Natural killer cell treated with Interleukin-12 subunit alpha and Interleukin-12 subunit beta and Interleukin-15 and Interleukin-18, amount 100 ng/mL, for 72 hours (primary cell): ENCODE results near the gene PSMC3IP. TPM values are rescaled to one million over a fixed set of nuclear protein-coding genes. Genes with fewer than 3 reads are reported as not detected.
"Not testable (repeated sequence)": the region's sequence is repeated elsewhere in the genome, so short reads cannot be mapped to it uniquely, and the experiment has no call there.

Experiments used
- ATAC-seq, 2 donors: fragments of 150-1000 bp; cut with Tn5 transposase in 1 of 2; sonication (Bioruptor Pico), chemical (Tn5 transposase) in 1 of 2; 2 replicates each; pipeline ENCODE4 v1.10.0; 2021
- DNase-seq: peaks from one replicate; pipeline ENCODE4 v3.0.0; 2022; ENCODE audit warnings: low spot score
- H3K27ac Mint-ChIP-seq, 2 donors: 1 replicate in 1 of 2; 2 replicates in 1 of 2; pipeline ENCODE4 v1.8.0; 2022; ENCODE audit warnings: mixed read lengths in 2 of 2, mild to moderate bottlenecking in 1 of 2, moderate library complexity in 1 of 2
- H3K27me3 Mint-ChIP-seq, 2 donors: 1 replicate in 1 of 2; 2 replicates in 1 of 2; pipeline ENCODE4 v1.8.0; 2022; ENCODE audit warnings: mixed read lengths in 2 of 2
- H3K36me3 Mint-ChIP-seq: one replicate; pipeline ENCODE4 v1.8.0; 2022; ENCODE audit warnings: mixed read lengths
- H3K4me1 Mint-ChIP-seq, 2 donors: 1 replicate in 1 of 2; 2 replicates in 1 of 2; pipeline ENCODE4 v1.8.0; 2022; ENCODE audit warnings: low read depth in 2 of 2, mixed read lengths in 2 of 2, mild to moderate bottlenecking in 1 of 2
- H3K4me3 Mint-ChIP-seq: one replicate; pipeline ENCODE4 v1.8.0; 2022; ENCODE audit warnings: mixed read lengths
- H3K9me3 Mint-ChIP-seq: 2 replicates; pipeline ENCODE4 v1.8.0; 2022; ENCODE audit warnings: mixed read lengths
- total RNA-seq, 2 donors: library from RNA; stranded (reverse); gene quantifications; one replicate each; pipeline ENCODE4 v1.2.3, GENCODE V29; 2022

The PSMC3IP gene
- total RNA-seq, 2 donors from 2014 or later, result 20.7 to 41.3 TPM

GRCh38 chr17:42547001-42547461 lies 30.5 kb downstream of the PSMC3IP start:
- DNase-seq, result no peak
- Mint-ChIP-seq H3K4me3 (no peak overlapping the region), H3K4me1 (peaks cover 13 to 14% of the 10 kb centered on the region in 2 donors), H3K27ac (no peak overlapping the region), H3K9me3 (no peaks in the 10 kb centered on the region), H3K36me3 (no peaks in the 10 kb centered on the region), H3K27me3 (no peaks in the 10 kb centered on the region)
- ATAC-seq, result no peak

GRCh38 chr17:42545755-42546505 lies 31.6 kb downstream of the PSMC3IP start:
- not testable (repeated sequence) for H3K36me3 Mint-ChIP-seq, ATAC-seq, H3K4me3 Mint-ChIP-seq, H3K27me3 Mint-ChIP-seq, DNase-seq, H3K27ac Mint-ChIP-seq, H3K9me3 Mint-ChIP-seq
- H3K4me1 Mint-ChIP-seq, result peaks cover 15 to 18% of the 10 kb centered on the region in 2 donors

- Mint-ChIP-seq H3K4me3 (no peak overlapping the region), H3K27me3 (no peaks in the 10 kb centered on the region), H3K9me3 (no peaks in the 10 kb centered on the region), H3K4me1 (peaks cover 16 to 17% of the 10 kb centered on the region in 2 donors), H3K36me3 (no peaks in the 10 kb centered on the region), H3K27ac (no peak overlapping the region)
- ATAC-seq, result no peak
- no peak for DNase-seq
Observed at GRCh38 chr17:42544874-42545283, 32.6 kb downstream of the PSMC3IP start.

GRCh38 chr17:42543190-42544079 lies 34.1 kb downstream of the PSMC3IP start:
- Mint-ChIP-seq H3K4me3 (no peak overlapping the region), H3K9me3 (no peaks in the 10 kb centered on the region), H3K36me3 (no peaks in the 10 kb centered on the region), H3K27me3 (no peaks in the 10 kb centered on the region), H3K27ac (no peak overlapping the region), H3K4me1 (peaks cover 8 to 10% of the 10 kb centered on the region in 2 donors)
- no peak for ATAC-seq
- DNase-seq, result no peak

- Mint-ChIP-seq H3K36me3 (no peaks in the 10 kb centered on the region), H3K9me3 (no peaks in the 10 kb centered on the region), H3K27ac (peak overlapping the region; percentile 27 to 48), H3K4me3 (no peak overlapping the region), H3K27me3 (no peaks in the 10 kb centered on the region), H3K4me1 (peaks cover 18 to 20% of the 10 kb centered on the region in 2 donors)
- DNase-seq, result no peak
- peak in 1 of 2 donors; percentile 5 for ATAC-seq
Observed at GRCh38 chr17:42541041-42541833, 36.3 kb downstream of the PSMC3IP start.

- H3K36me3 Mint-ChIP-seq, ATAC-seq, H3K9me3 Mint-ChIP-seq, H3K27me3 Mint-ChIP-seq, H3K4me3 Mint-ChIP-seq, DNase-seq: not testable (repeated sequence)
- Mint-ChIP-seq H3K4me1 (peaks cover 23 to 24% of the 10 kb centered on the region in 2 donors), H3K27ac (peak overlapping the region; percentile 27 to 48)
Observed at GRCh38 chr17:42540558-42540957, 37.0 kb downstream of the PSMC3IP start.

GRCh38 chr17:42538482-42538881 lies 39.0 kb downstream of the PSMC3IP start:
- Mint-ChIP-seq H3K4me3 (no peak overlapping the region), H3K4me1 (peaks cover 26 to 29% of the 10 kb centered on the region in 2 donors)

GRCh38 chr17:42537826-42538451 lies 39.6 kb downstream of the PSMC3IP start:
- no peak for DNase-seq
- Mint-ChIP-seq H3K4me3 (peak overlapping the region; percentile 65), H3K4me1 (peaks cover 28 to 31% of the 10 kb centered on the region in 2 donors), H3K36me3 (no peaks in the 10 kb centered on the region), H3K27me3 (no peaks in the 10 kb centered on the region), H3K9me3 (no peaks in the 10 kb centered on the region), H3K27ac (peak overlapping the region in 1 of 2 donors; percentile 82)
- no peak for ATAC-seq

More at GRCh38 chr17:42538482-42538881, 39.0 kb downstream of the PSMC3IP start:
- no peak for DNase-seq
- Mint-ChIP-seq H3K36me3 (no peaks in the 10 kb centered on the region), H3K27ac (peak overlapping the region in 1 of 2 donors; percentile 82), H3K9me3 (no peaks in the 10 kb centered on the region), H3K27me3 (no peaks in the 10 kb centered on the region)
- ATAC-seq, result no peak

GRCh38 chr17:42537156-42537805 lies 40.2 kb downstream of the PSMC3IP start:
- H3K27ac Mint-ChIP-seq, result peak overlapping the region; percentile 60 to 82
- peaks cover 28 to 31% of the 10 kb centered on the region in 2 donors for H3K4me1 Mint-ChIP-seq
- peak overlapping the region; percentile 85 for H3K4me3 Mint-ChIP-seq
- no peak for ATAC-seq
- H3K36me3 Mint-ChIP-seq, result no peaks in the 10 kb centered on the region
- no peak for DNase-seq
- H3K27me3 Mint-ChIP-seq, result no peaks in the 10 kb centered on the region
- H3K9me3 Mint-ChIP-seq, result no peaks in the 10 kb centered on the region

GRCh38 chr17:42536372-42537155 lies 41.0 kb downstream of the PSMC3IP start:
- peak overlapping the region; percentile 88 for H3K4me3 Mint-ChIP-seq
- DNase-seq, result peak; percentile 93
- peaks cover 31 to 35% of the 10 kb centered on the region in 2 donors for H3K4me1 Mint-ChIP-seq
- ATAC-seq, result peak; percentile 86 to 90
- no peaks in the 10 kb centered on the region for H3K27me3 Mint-ChIP-seq
- peak overlapping the region; percentile 60 to 82 for H3K27ac Mint-ChIP-seq
- H3K36me3 Mint-ChIP-seq, result no peaks in the 10 kb centered on the region
- no peaks in the 10 kb centered on the region for H3K9me3 Mint-ChIP-seq

GRCh38 chr17:42536048-42536371 lies 41.5 kb downstream of the PSMC3IP start, which contains the start of gene NAGLU:
NAGLU (plus strand) TSS chr17:42536241; CDS start chr17:42536273, 32 bp downstream.
- peak within 1 kb of the TSS; percentile 88 for H3K4me3 Mint-ChIP-seq
- peak within 1 kb of the TSS; percentile 68 to 83 for H3K27ac Mint-ChIP-seq
- peaks cover 33 to 35% of the 10 kb centered on the region in 2 donors for H3K4me1 Mint-ChIP-seq
- H3K9me3 Mint-ChIP-seq, result no peaks in the 10 kb centered on the region
- no peaks in the 10 kb centered on the region for H3K27me3 Mint-ChIP-seq
- H3K36me3 Mint-ChIP-seq, result no peaks in the 10 kb centered on the region
- ATAC-seq (peak; percentile 96), DNase-seq (peak; percentile 94)
